HG03097 (cell line): ENCODE results near the gene RNASE4.
"Not testable (repeated sequence)": the region's sequence is repeated elsewhere in the genome, so short reads cannot be mapped to it uniquely, and the experiment has no call there.

Source experiments
- ATAC-seq: cut with Tn5 transposase; IDR thresholded peaks from one replicate; pipeline ENCODE4 v1.9.1; 2021; ENCODE audit not compliant: unreplicated experiment, low FRiP score

Gene RNASE4

GRCh38 chr14:20734430-20734806 is 50.1 kb downstream of the RNASE4 start:
- ATAC-seq = no peak

DNA sequence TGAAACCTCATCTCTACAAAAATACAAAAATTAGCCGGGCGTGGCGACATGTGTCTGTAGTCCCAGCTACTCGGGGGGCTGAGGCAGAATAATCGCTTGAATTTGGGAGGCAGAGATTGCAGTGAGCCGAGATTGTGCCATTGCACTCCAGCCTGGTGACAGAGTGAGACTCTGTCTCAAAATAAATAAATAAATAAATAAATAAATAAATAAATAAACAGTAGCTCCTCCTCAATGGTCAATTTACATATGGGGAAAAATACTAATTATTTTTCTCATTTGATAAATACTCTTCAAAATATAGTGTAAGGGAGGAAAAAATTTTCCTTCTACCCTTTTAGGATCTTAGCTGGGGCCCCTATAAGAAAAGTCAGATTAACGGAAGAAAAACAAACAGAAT is 53.9 kb downstream of the RNASE4 start:
- not testable (repeated sequence) for ATAC-seq

DNA sequence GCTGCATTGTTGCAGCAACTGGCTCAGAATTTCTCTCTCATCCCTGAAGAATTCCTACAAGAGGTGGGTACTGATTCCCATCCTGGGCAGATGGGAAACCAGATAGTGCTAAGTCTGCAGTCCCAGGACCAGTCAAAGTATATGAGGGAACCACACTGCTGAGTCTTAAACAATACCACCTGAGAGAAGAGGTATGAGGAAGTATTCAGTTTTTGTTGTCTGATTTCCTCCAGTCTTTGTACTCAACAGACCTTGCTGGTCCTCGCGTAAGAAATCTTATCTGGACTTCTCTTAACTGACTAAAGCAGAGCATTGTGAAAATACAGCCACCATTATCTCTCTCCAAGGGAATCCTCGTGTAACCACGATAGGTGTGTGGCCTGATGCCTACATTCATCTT is 57.8 kb downstream of the RNASE4 start:
- no peak for ATAC-seq

- ATAC-seq = no peak
These were observed 59.2 kb downstream of the RNASE4 start for GRCh38 chr14:20743556-20743955.

GRCh38 chr14:20745571-20746358 is 61.4 kb downstream of the RNASE4 start, which contains the start of gene EDDM3A:
Gene EDDM3A (plus strand): TSS chr14:20745887. CDS start chr14:20747581, 1,694 bp downstream.
- ATAC-seq = no peak

- no peak for ATAC-seq
These were observed 62.2 kb downstream of the RNASE4 start for GRCh38 chr14:20746566-20746965.

- no peak for ATAC-seq
These were observed 64.1 kb downstream of the RNASE4 start for GRCh38 chr14:20748439-20748838.

DNA sequence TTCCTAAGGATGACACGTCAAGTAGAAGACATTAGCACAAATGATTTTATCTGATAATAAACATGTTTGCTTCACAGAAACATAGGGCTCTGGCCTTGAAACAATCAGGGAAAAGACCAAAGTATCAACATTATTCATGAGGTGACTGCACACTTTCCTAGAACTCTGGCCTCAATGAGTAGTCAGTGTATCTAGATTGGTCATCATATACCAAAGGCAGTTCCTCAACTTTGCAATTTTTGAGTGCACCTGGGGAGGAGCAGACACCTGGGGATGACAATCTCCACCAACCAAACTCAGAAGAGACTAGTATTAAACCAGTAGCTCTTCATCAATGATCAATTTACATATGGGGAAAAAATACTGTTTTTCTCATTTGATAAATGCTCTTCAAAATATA is 65.8 kb downstream of the RNASE4 start:
- no peak for ATAC-seq
